Smooth muscle cell (in vitro differentiated cells): Measurements from ENCODE around the gene DGAT2. TPM values are rescaled to one million over a fixed set of nuclear protein-coding genes. Genes with fewer than 3 reads are reported as not detected.

ENCODE experiments used
- DNase-seq: peaks from one replicate; lab custom pipeline; 2025; ENCODE audit not compliant: unreplicated experiment; lab: John Stamatoyannopoulos, UW
- H2AFZ ChIP-seq: fragments of 200-600 bp; sonication (generic); 2 replicates; pipeline ENCODE4 v1.6.0; 2016; ENCODE audit warnings: antibody characterized with exemption, low read depth, mild to moderate bottlenecking
- H3F3A ChIP-seq: fragments of 200-600 bp; sonication (generic); 2 replicates; pipeline ENCODE4 v1.6.0; 2017; ENCODE audit warnings: antibody characterized with exemption, low read depth
- H3K27ac ChIP-seq: fragments of 200-600 bp; sonication (generic); 2 replicates; pipeline ENCODE4 v1.5.1; 2016; ENCODE audit warnings: low read depth, mild to moderate bottlenecking
- H3K27me3 ChIP-seq: fragments of 200-600 bp; sonication (generic); 2 replicates; pipeline ENCODE4 v1.6.1; 2016; ENCODE audit warnings: low read depth, mild to moderate bottlenecking
- H3K36me3 ChIP-seq: fragments of 200-600 bp; sonication (generic); 2 replicates; pipeline ENCODE4 v1.5.1; 2016; ENCODE audit warnings: low read depth
- H3K4me1 ChIP-seq: fragments of 200-600 bp; sonication (generic); 2 replicates; pipeline ENCODE4 v1.5.1; 2016; ENCODE audit warnings: low read depth
- H3K4me2 ChIP-seq: fragments of 200-600 bp; sonication (generic); 2 replicates; pipeline ENCODE4 v1.6.0; 2016; ENCODE audit warnings: mild to moderate bottlenecking
- H3K4me3 ChIP-seq: fragments of 200-600 bp; sonication (generic); 2 replicates; pipeline ENCODE4 v1.5.1; 2016; ENCODE audit warnings: mild to moderate bottlenecking
- H3K79me2 ChIP-seq: fragments of 200-600 bp; sonication (generic); 2 replicates; pipeline ENCODE4 v1.6.0; 2016; ENCODE audit warnings: low read depth, mild to moderate bottlenecking
- H3K9ac ChIP-seq: fragments of 200-600 bp; sonication (generic); 2 replicates; pipeline ENCODE4 v1.6.0; 2016; ENCODE audit warnings: low read depth
- H3K9me3 ChIP-seq: fragments of 200-600 bp; sonication (generic); replicated peaks from 2 replicates; pipeline ENCODE4 v1.5.1; 2016; ENCODE audit warnings: low read depth
- H4K20me1 ChIP-seq: fragments of 200-600 bp; sonication (generic); 2 replicates; pipeline ENCODE4 v1.6.0; 2016; ENCODE audit warnings: low read depth
- CTCF ChIP-seq: fragments of 200-600 bp; sonication (generic); IDR thresholded peaks from 2 replicates; pipeline ENCODE4 v1.5.1; 2017; ENCODE audit warnings: borderline replicate concordance, mild to moderate bottlenecking, antibody characterized with exemption; ENCODE audit not compliant: insufficient read depth, poor library complexity, severe bottlenecking
- WGBS: methylation state at CpG from one replicate; pipeline ENCODE4 v1.1.7; 2016; ENCODE audit warnings: low lambda C conversion rate; 5-methylcytosine and 5-hydroxymethylcytosine counted together
- polyA plus RNA-seq: library from polyadenylated mRNA; unstranded; fragments of >200 nt; fragmentation: Nextera tagmentation; extraction: Ambion mirVana; gene quantifications from 2 replicates; pipeline ENCODE4 v1.2.1, GENCODE V29; 2016
- total RNA-seq: library from RNA; depleted of rRNA; stranded (reverse); fragments of >200 nt; gene quantifications from 2 replicates; pipeline ENCODE4 v1.2.3, GENCODE V29; 2014

DGAT2 gene
- total and polyA plus RNA-seq, 2 experiments from 2014 or later, result 1.5 to 3.7 TPM

GRCh38 chr11:75815345-75816168, 47.0 kb downstream of the DGAT2 start:
- no peak for DNase-seq
- WGBS, result 2% methylated on average over 48 of the region's 60 CpGs
- peaks cover 46% of the 10 kb centered on the region for H3K79me2 ChIP-seq

GRCh38 chr11:75816561-75817239, 48.1 kb downstream of the DGAT2 start:
- no peak for TF ChIP-seq CTCF
- Histone ChIP-seq H3F3A (no peaks in the 10 kb centered on the region), H3K36me3 (no peaks in the 10 kb centered on the region), H3K79me2 (peaks cover 51% of the 10 kb centered on the region), H4K20me1 (peaks cover 46% of the 10 kb centered on the region), H3K4me3 (peak overlapping the region; percentile 97), H3K4me1 (peaks cover 15% of the 10 kb centered on the region), H3K4me2 (peak overlapping the region; percentile 97), H3K9me3 (no peaks in the 10 kb centered on the region), H2AFZ (no peak overlapping the region), H3K27me3 (no peaks in the 10 kb centered on the region), H3K9ac (no peak overlapping the region), H3K27ac (no peak overlapping the region)
- 21% methylated on average over 6 of the region's 6 CpGs for WGBS
- no peak for DNase-seq

More at GRCh38 chr11:75815345-75816168, 47.0 kb downstream of the DGAT2 start:
- H3K36me3 ChIP-seq, result no peaks in the 10 kb centered on the region
- peaks cover 36% of the 10 kb centered on the region for H4K20me1 ChIP-seq
- H3K27me3 ChIP-seq, result no peaks in the 10 kb centered on the region
- peak overlapping the region; percentile 97 for H3K4me2 ChIP-seq
- peak overlapping the region; percentile 94 for H3K9ac ChIP-seq
- H3K27ac ChIP-seq, result peak overlapping the region; percentile 84
- no peaks in the 10 kb centered on the region for H3K9me3 ChIP-seq
- H3F3A ChIP-seq, result no peaks in the 10 kb centered on the region
- peak overlapping the region; percentile 97 for H3K4me3 ChIP-seq
- H2AFZ ChIP-seq, result peak overlapping the region; percentile 78
- TF ChIP-seq CTCF, result no peak
- H3K4me1 ChIP-seq, result peaks cover 15% of the 10 kb centered on the region

- Histone ChIP-seq H3K79me2 (peaks cover 71% of the 10 kb centered on the region), H3K27ac (no peak overlapping the region), H3K36me3 (no peaks in the 10 kb centered on the region), H3K4me1 (peaks cover 15% of the 10 kb centered on the region), H3K9me3 (no peaks in the 10 kb centered on the region), H3F3A (no peaks in the 10 kb centered on the region), H3K4me3 (no peak overlapping the region), H3K9ac (no peak overlapping the region), H2AFZ (no peak overlapping the region), H3K27me3 (no peaks in the 10 kb centered on the region), H3K4me2 (no peak overlapping the region), H4K20me1 (peaks cover 64% of the 10 kb centered on the region)
- no peak for TF ChIP-seq CTCF
- WGBS, result 48% methylated on average over 1 of the region's 1 CpG
- no peak for DNase-seq
Observed at GRCh38 chr11:75820645-75821044, 52.1 kb downstream of the DGAT2 start.
